HG03442 (cell line): ENCODE data around the gene PRAMEF20.

Experiments used
- ATAC-seq: cut with Tn5 transposase; IDR thresholded peaks from one replicate; pipeline ENCODE4 v1.9.1; 2021; ENCODE audit warnings: mild to moderate bottlenecking, moderate library complexity; ENCODE audit not compliant: unreplicated experiment

The PRAMEF20 gene

DNA sequence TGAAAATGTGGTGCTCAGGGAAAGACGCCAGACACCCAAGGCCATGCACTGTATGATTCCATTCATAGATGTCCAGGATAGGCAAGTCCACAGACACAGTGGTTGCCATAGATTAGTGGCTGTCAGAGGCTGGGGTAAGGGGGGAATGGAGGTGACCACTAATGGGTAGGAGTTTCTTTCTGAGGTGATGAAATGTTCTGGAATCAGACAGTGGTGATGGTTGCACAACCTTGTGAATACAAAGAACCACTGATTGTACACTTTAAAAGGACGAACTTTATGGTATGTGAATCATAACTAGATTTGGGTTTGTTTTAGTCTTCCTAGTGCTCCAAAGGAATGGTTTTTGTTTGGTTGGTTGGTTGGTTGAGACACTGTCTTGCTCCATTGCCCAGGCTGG lies 51.7 kb downstream of the PRAMEF20 start:
- no peak for ATAC-seq

DNA sequence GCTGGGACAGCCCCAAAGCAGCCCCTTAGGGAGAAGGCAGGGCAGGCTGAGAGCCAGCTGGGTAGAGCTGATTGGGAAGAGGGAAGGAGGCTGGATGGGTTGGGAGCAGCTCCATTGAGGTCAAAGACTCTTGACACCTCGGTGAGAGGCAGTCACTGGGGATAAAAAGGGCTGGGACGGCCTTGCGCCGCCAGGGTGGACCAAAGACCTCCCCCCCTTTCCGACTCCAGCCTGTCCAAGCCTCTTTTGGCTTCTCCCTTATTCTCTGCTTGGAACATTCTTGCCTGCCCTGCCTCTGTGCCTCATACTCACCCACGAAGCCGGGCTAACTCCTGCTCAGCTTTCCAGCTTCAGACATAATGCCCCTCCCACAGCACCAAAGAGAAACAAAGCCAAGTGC lies 52.4 kb downstream of the PRAMEF20 start:
- no peak for ATAC-seq

DNA sequence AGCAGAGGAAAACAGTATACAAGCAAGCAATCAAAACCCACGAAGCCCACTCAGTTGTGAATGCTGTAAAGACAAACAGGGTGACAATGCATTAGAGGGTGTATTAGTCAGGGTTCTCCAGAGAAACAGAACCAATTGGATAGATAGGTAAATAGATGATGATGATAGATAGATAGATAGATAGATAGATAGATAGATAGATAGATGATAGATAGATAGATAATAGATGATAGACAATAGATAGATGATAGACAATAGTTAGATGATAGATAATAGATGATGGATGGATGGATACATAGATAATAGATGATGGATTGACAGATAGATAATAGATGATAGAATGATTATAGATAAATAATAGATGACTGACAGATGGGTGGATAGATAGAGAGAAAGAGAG lies 55.3 kb downstream of the PRAMEF20 start:
- no peak for ATAC-seq

DNA sequence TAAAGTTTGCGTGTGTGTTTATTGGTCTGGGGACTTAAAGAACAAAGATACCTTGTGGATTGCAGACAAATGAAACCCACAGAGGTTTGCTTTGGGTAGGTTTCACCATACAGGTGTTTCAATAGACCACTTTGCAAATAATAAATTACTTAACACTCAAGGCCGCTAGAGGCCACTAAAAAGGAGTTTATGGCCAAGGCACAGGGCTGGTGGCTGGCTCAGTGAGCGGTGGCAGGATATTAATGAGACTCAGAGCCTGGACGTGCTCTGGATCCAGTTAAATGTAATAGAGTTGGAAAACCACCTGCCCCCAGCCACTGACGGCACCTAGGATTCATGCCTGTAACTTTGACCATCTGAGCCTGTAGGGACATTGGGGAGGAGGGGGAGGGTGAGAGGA lies 59.1 kb downstream of the PRAMEF20 start:
- ATAC-seq = no peak
